NB4 (cell line): ENCODE results near the gene FAM3D.
A peak's percentile ranks its signal among the peaks of the same experiment; 100 is the strongest.

ENCODE experiments used
- POLR2A ChIP-seq: IDR thresholded peaks from 2 replicates; pipeline ENCODE4 v1.6.1; 2011; ENCODE audit warnings: mild to moderate bottlenecking; ENCODE audit not compliant: insufficient read length; ENCODE audit errors: extremely low read depth
- TF ChIP-seq, protein P1 (sequence below): IDR thresholded peaks from one replicate; pipeline ENCODE4 v1.5.1; 2012; ENCODE audit warnings: low read depth, low read length

DNA sequence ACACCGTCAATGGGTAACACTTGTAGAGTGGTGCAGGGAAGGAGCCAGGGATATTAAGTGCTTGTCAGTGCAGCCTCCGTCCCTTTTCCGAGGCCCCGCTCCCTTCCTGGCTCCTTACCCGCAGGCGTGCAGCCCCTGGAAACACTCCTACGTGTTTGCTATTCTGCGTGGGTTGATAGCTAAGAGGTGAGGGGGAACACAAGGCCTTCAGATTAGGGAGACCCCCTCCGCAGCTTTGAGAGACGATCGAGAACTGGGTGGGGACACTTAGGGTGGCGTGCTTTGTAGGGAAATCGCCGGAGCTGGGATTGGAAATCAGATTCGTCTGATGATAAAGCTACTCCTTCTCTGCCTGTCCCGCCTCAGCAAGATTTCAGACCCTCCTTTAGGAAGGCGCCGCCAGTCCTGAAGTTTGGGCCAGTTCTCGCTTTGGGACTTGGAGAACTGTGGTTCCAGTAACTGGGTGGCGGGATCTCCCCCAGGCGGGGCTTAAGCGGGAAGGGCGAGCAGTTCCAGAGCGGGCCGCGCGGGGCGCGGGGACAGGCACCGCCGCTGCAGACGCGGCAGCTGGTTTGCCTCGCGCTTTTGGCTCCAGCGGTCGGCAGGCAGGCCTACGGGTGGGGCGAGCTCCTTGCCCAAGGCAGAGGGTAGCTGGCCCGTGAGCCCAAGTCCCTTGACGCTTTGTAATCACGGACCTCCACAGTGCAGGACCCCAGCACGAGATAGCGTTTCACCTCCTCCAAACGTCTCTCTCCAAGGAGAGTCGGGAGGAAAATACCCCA, 81.4 kb downstream of the FAM3D start:
- TF ChIP-seq, protein P1, sequence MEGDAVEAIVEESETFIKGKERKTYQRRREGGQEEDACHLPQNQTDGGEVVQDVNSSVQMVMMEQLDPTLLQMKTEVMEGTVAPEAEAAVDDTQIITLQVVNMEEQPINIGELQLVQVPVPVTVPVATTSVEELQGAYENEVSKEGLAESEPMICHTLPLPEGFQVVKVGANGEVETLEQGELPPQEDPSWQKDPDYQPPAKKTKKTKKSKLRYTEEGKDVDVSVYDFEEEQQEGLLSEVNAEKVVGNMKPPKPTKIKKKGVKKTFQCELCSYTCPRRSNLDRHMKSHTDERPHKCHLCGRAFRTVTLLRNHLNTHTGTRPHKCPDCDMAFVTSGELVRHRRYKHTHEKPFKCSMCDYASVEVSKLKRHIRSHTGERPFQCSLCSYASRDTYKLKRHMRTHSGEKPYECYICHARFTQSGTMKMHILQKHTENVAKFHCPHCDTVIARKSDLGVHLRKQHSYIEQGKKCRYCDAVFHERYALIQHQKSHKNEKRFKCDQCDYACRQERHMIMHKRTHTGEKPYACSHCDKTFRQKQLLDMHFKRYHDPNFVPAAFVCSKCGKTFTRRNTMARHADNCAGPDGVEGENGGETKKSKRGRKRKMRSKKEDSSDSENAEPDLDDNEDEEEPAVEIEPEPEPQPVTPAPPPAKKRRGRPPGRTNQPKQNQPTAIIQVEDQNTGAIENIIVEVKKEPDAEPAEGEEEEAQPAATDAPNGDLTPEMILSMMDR: peak; percentile 51
- TF ChIP-seq POLR2A: no peak
